ENCODE results near the gene TMEM60.

TMEM60 gene

DNA sequence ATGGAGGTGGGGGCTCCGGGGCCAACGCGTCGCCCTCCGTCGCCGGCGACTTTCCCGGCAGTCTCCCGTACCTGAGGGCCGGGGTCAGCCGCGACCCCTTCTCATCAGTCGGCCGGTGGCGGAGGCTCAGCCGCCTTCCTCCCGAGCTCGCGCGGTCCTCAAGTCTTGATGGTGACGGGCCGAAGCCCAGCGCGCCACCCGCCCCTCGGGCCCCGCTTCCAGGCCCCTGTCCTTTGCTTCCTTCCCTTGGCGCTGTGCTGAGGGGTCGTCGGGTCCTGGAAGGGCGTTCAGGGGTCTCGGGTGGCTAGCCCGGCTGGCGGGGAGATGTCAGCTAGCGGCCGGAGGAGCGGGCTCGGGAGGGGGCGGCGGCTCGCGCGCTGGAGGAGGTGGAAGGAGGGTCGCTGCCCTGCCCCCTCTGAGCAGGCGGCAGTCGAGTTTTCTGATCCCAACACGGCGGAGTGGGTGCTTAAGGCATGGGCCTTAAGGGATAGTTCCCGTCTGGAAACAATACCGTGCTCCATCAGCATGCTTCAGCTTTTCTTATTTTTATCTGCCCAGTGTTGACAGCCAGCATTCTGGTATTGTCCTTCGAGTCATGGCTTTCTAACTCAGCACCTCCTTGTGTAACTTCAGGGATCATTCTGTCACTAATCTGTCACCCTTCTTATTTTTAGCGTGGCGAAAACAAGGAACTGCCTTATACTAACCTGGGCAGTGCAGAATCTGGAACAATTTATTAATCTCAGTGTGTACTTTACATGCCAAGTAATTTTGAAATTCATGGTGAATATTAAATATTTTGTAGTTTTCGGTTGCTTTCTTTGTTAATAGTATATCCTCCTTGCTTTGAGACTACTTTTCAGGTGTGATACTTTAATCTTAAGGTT, 1.1 kb upstream of the TMEM60 start:
- H3K27ac ChIP-seq (ENCODE audit: low read length, poor library complexity, severe bottlenecking) = peak overlapping the region; percentile 75
- H2BK15ac ChIP-seq (ENCODE audit: low read depth, poor library complexity, severe bottlenecking) = peak overlapping the region; percentile 57
- H3K4me1 ChIP-seq (ENCODE audit: control insufficient read depth, insufficient read depth, low read depth, low read length) = peaks cover 1% of the 10 kb centered on the region
- H3K79me1 ChIP-seq (replicated peaks; ENCODE audit: low read length, poor library complexity, severe bottlenecking) = peaks cover 12% of the 10 kb centered on the region
- H2AFZ ChIP-seq (ENCODE audit: low read depth, low read length) = peak overlapping the region; percentile 59
- peak overlapping the region; percentile 97 for H3K9ac ChIP-seq (ENCODE audit: low read length)
- H3K4me3 ChIP-seq (ENCODE audit: insufficient read depth in 1 of 2, low read depth in 1 of 2, low read length in 2 of 2) = peak overlapping the region; percentile 89 to 95
- H3K14ac ChIP-seq (ENCODE audit: low read length in 2 of 2) = peak overlapping the region in 1 of 2 experiments; percentile 97
- no peaks in the 10 kb centered on the region for H3K9me3 ChIP-seq (ENCODE audit: control insufficient read depth, low read length)
- peak overlapping the region in 1 of 2 experiments; percentile 49 for H2BK12ac ChIP-seq (ENCODE audit: low read length in 2 of 2)
- H4K91ac ChIP-seq (ENCODE audit: low read length) = peak overlapping the region; percentile 57
- H3K4ac ChIP-seq (ENCODE audit: low read depth in 1 of 2, low read length in 2 of 2) = peak overlapping the region; percentile 58 to 94
- peak overlapping the region; percentile 64 for H3K4me2 ChIP-seq (ENCODE audit: low read length, poor library complexity, severe bottlenecking)
- peaks cover 7 to 9% of the 10 kb centered on the region in 2 experiments for H3K36me3 ChIP-seq (ENCODE audit: control insufficient read depth in 1 of 2, insufficient read depth in 2 of 2, low read depth in 1 of 2, low read length in 2 of 2)
- peak overlapping the region; percentile 67 to 75 for H3K23ac ChIP-seq (ENCODE audit: low read length in 2 of 2)
- peak overlapping the region; percentile 87 for H4K8ac ChIP-seq (ENCODE audit: low read length)
- no peak overlapping the region for H2AK5ac ChIP-seq (ENCODE audit: low read length, severe bottlenecking)
- peak; percentile 60 for DNase-seq
- WGBS = 1% methylated on average over 52 of the region's 55 CpGs
- H3K18ac ChIP-seq (ENCODE audit: low read depth in 1 of 2, low read length in 2 of 2) = peak overlapping the region; percentile 88 to 96
- H2BK120ac ChIP-seq (ENCODE audit: low read depth, low read length) = peak overlapping the region; percentile 27
- H2BK5ac ChIP-seq (ENCODE audit: low read depth, low read length, poor library complexity, severe bottlenecking) = peak overlapping the region; percentile 66
- no peaks in the 10 kb centered on the region for H3K27me3 ChIP-seq (ENCODE audit: control insufficient read depth in 1 of 2, insufficient read depth in 1 of 2, low read length in 2 of 2)

GRCh38 chr7:77797734-77798393, 370 bp downstream of the TMEM60 start:
- H3K4ac ChIP-seq (ENCODE audit: low read depth in 1 of 2, low read length in 2 of 2) = peak overlapping the region in 1 of 2 experiments; percentile 92
- H3K27ac ChIP-seq (ENCODE audit: low read length, poor library complexity, severe bottlenecking) = peak overlapping the region; percentile 81
- peak overlapping the region; percentile 77 for H3K4me2 ChIP-seq (ENCODE audit: low read length, poor library complexity, severe bottlenecking)
- peak overlapping the region; percentile 33 for H2AFZ ChIP-seq (ENCODE audit: low read depth, low read length)
- peak overlapping the region; percentile 82 for H2BK120ac ChIP-seq (ENCODE audit: low read depth, low read length)
- no peaks in the 10 kb centered on the region for H3K9me3 ChIP-seq (ENCODE audit: control insufficient read depth, low read length)
- H3K18ac ChIP-seq (ENCODE audit: low read depth in 1 of 2, low read length in 2 of 2) = peak overlapping the region; percentile 96 to 97
- H2BK5ac ChIP-seq (ENCODE audit: low read depth, low read length, poor library complexity, severe bottlenecking) = peak overlapping the region; percentile 8
- H2BK15ac ChIP-seq (ENCODE audit: low read depth, poor library complexity, severe bottlenecking) = peak overlapping the region; percentile 56
- peak overlapping the region; percentile 97 for H3K9ac ChIP-seq (ENCODE audit: low read length)
- H4K8ac ChIP-seq (ENCODE audit: low read length) = peak overlapping the region; percentile 92
- no peak overlapping the region for H2AK5ac ChIP-seq (ENCODE audit: low read length, severe bottlenecking)
- H3K4me3 ChIP-seq (ENCODE audit: insufficient read depth in 1 of 2, low read depth in 1 of 2, low read length in 2 of 2) = peak overlapping the region; percentile 83 to 95
- H2BK12ac ChIP-seq (ENCODE audit: low read length in 2 of 2) = peak overlapping the region; percentile 17 to 60
- peak overlapping the region in 1 of 2 experiments; percentile 87 for H3K14ac ChIP-seq (ENCODE audit: low read length in 2 of 2)
- H3K79me1 ChIP-seq (replicated peaks; ENCODE audit: low read length, poor library complexity, severe bottlenecking) = peaks cover 14% of the 10 kb centered on the region
- DNase-seq = no peak
- peak overlapping the region; percentile 96 for H4K91ac ChIP-seq (ENCODE audit: low read length)
- no peaks in the 10 kb centered on the region for H3K27me3 ChIP-seq (ENCODE audit: control insufficient read depth in 1 of 2, insufficient read depth in 1 of 2, low read length in 2 of 2)
- 0% methylated on average over 35 of the region's 35 CpGs for WGBS
- peaks cover 7 to 18% of the 10 kb centered on the region in 2 experiments for H3K36me3 ChIP-seq (ENCODE audit: control insufficient read depth in 1 of 2, insufficient read depth in 2 of 2, low read depth in 1 of 2, low read length in 2 of 2)
- no peak overlapping the region for H3K23ac ChIP-seq (ENCODE audit: low read length in 2 of 2)
- H3K4me1 ChIP-seq (ENCODE audit: control insufficient read depth, insufficient read depth, low read depth, low read length) = peaks cover 1% of the 10 kb centered on the region

DNA sequence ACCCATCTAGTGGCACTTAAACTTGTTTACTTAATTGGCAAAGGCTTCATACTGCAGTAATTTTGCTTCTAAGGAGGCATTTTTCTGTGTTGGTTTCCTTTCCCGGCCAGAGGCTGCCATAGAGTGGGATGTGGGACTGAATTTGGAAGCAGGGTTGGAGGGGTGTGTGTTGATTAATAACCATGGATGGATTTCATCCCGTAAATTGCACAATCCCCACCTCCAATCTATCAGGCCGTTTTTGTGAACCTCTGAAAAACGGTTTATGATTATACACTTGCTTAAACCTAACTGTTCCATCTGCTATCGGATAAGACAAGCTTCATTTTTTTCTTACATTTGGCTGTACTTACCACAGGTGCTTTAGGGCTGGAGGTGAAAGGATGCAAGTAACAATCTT, 1.3 kb downstream of the TMEM60 start:
- H3K36me3 ChIP-seq (ENCODE audit: control insufficient read depth in 1 of 2, insufficient read depth in 2 of 2, low read depth in 1 of 2, low read length in 2 of 2) = peaks cover 7 to 18% of the 10 kb centered on the region in 2 experiments
- H3K27ac ChIP-seq (ENCODE audit: low read length, poor library complexity, severe bottlenecking) = no peak overlapping the region
- no peak overlapping the region for H3K14ac ChIP-seq (ENCODE audit: low read length in 2 of 2)
- H4K8ac ChIP-seq (ENCODE audit: low read length) = no peak overlapping the region
- H3K4me2 ChIP-seq (ENCODE audit: low read length, poor library complexity, severe bottlenecking) = peak overlapping the region; percentile 77
- H4K91ac ChIP-seq (ENCODE audit: low read length) = no peak overlapping the region
- no peak overlapping the region for H2AK5ac ChIP-seq (ENCODE audit: low read length, severe bottlenecking)
- H3K4me1 ChIP-seq (ENCODE audit: control insufficient read depth, insufficient read depth, low read depth, low read length) = peaks cover 1% of the 10 kb centered on the region
- H3K9me3 ChIP-seq (ENCODE audit: control insufficient read depth, low read length) = no peaks in the 10 kb centered on the region
- H3K27me3 ChIP-seq (ENCODE audit: control insufficient read depth in 1 of 2, insufficient read depth in 1 of 2, low read length in 2 of 2) = no peaks in the 10 kb centered on the region
- no peak overlapping the region for H2BK15ac ChIP-seq (ENCODE audit: low read depth, poor library complexity, severe bottlenecking)
- peak overlapping the region in 1 of 2 experiments; percentile 95 for H3K4me3 ChIP-seq (ENCODE audit: insufficient read depth in 1 of 2, low read depth in 1 of 2, low read length in 2 of 2)
- H2BK120ac ChIP-seq (ENCODE audit: low read depth, low read length) = no peak overlapping the region
- H3K9ac ChIP-seq (ENCODE audit: low read length) = peak overlapping the region; percentile 97
- peak; percentile 18 for DNase-seq
- H3K18ac ChIP-seq (ENCODE audit: low read depth in 1 of 2, low read length in 2 of 2) = no peak overlapping the region
- H2BK5ac ChIP-seq (ENCODE audit: low read depth, low read length, poor library complexity, severe bottlenecking) = no peak overlapping the region
- H2AFZ ChIP-seq (ENCODE audit: low read depth, low read length) = no peak overlapping the region
- H3K23ac ChIP-seq (ENCODE audit: low read length in 2 of 2) = no peak overlapping the region
- no peak overlapping the region for H2BK12ac ChIP-seq (ENCODE audit: low read length in 2 of 2)
- 82% methylated on average over 2 of the region's 5 CpGs for WGBS
- H3K4ac ChIP-seq (ENCODE audit: low read depth in 1 of 2, low read length in 2 of 2) = no peak overlapping the region
- H3K79me1 ChIP-seq (replicated peaks; ENCODE audit: low read length, poor library complexity, severe bottlenecking) = peaks cover 12% of the 10 kb centered on the region

- Histone ChIP-seq H3K79me1 (replicated peaks; ENCODE audit: low read length, poor library complexity, severe bottlenecking) (peaks cover 12% of the 10 kb centered on the region), H2BK120ac (ENCODE audit: low read depth, low read length) (no peak overlapping the region), H3K4me1 (ENCODE audit: control insufficient read depth, insufficient read depth, low read depth, low read length) (peaks cover 1% of the 10 kb centered on the region), H2AK5ac (ENCODE audit: low read length, severe bottlenecking) (no peak overlapping the region), H4K91ac (ENCODE audit: low read length) (no peak overlapping the region), H2AFZ (ENCODE audit: low read depth, low read length) (no peak overlapping the region), H4K8ac (ENCODE audit: low read length) (no peak overlapping the region), H3K9ac (ENCODE audit: low read length) (no peak overlapping the region), H2BK12ac (ENCODE audit: low read length in 2 of 2) (no peak overlapping the region), H3K4me3 (ENCODE audit: insufficient read depth in 1 of 2, low read depth in 1 of 2, low read length in 2 of 2) (peak overlapping the region in 1 of 2 experiments; percentile 95), H3K18ac (ENCODE audit: low read depth in 1 of 2, low read length in 2 of 2) (no peak overlapping the region), H3K9me3 (ENCODE audit: control insufficient read depth, low read length) (no peaks in the 10 kb centered on the region), H3K27me3 (ENCODE audit: control insufficient read depth in 1 of 2, insufficient read depth in 1 of 2, low read length in 2 of 2) (no peaks in the 10 kb centered on the region), H3K23ac (ENCODE audit: low read length in 2 of 2) (no peak overlapping the region), H3K36me3 (ENCODE audit: control insufficient read depth in 1 of 2, insufficient read depth in 2 of 2, low read depth in 1 of 2, low read length in 2 of 2) (peaks cover 7 to 18% of the 10 kb centered on the region in 2 experiments), H2BK15ac (ENCODE audit: low read depth, poor library complexity, severe bottlenecking) (no peak overlapping the region), H3K27ac (ENCODE audit: low read length, poor library complexity, severe bottlenecking) (no peak overlapping the region), H3K4me2 (ENCODE audit: low read length, poor library complexity, severe bottlenecking) (no peak overlapping the region), H3K14ac (ENCODE audit: low read length in 2 of 2) (no peak overlapping the region), H3K4ac (ENCODE audit: low read depth in 1 of 2, low read length in 2 of 2) (no peak overlapping the region), H2BK5ac (ENCODE audit: low read depth, low read length, poor library complexity, severe bottlenecking) (no peak overlapping the region)
- DNase-seq = no peak
- WGBS = no CpG with 5 or more reads among the region's 3 CpGs
Observed at GRCh38 chr7:77796109-77796508, 2.1 kb downstream of the TMEM60 start.
